ENCODE measurements around the gene RFTN1. TPM values are rescaled to one million over a fixed set of nuclear protein-coding genes. Genes with fewer than 3 reads are reported as not detected.
A peak's percentile ranks its signal among the peaks of the same experiment; 100 is the strongest.

Gene RFTN1
- total RNA-seq, 2 experiments from 2014 or later: 95.9 to 109 TPM

DNA sequence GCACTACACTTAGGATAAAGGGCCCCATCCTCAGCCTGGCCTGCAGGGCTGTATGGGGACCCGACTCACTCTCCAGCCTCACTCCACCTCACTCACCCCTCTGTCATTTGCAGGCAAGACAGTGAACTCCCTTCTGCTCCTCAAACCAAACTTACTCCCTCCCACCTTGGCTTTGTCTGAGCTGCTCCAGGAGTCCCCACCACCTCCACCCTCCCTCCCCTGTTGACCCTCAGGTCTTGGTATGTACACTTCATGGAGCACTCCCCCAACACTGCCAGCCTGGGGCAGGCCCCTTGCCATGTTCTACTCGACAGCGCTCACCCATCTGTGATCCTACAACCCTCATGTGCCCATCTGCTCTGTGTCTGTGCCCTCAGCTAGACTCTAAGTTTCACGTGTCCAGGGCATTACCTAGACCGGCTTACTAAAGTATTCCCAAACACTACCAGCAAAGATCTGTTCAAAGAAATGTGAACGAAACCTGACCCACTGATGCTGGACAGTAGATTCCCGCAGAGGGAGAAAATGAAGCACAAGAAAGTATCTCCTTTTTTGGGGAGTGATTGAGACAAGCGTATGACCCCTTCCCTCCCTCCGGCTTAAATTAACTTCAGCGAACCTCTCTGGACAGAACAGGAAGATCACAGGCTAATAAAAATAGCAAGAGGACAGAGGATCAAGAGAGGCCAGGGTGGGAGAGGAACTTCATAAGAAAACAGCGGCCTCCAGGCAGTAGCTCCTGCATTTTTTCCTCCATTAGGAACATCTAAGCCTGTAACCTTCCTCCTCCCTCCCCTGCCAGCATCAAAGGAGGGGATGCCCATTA is 113.2 kb downstream of the RFTN1 start:
- CTCF ChIA-PET: interaction anchor here (1.2 kb wide), 1 partner anchor 150 kb away, joined by 3 read pairs; no protein-coding TSS in a partner anchor
- H3K4me3 Mint-ChIP-seq: no peak overlapping the region
- H3K9me3 Mint-ChIP-seq: no peaks in the 10 kb centered on the region
- no peak overlapping the region for H3K27ac Mint-ChIP-seq
- H3K4me1 Mint-ChIP-seq (ENCODE audit: low read depth): peaks cover 35% of the 10 kb centered on the region
- DNase-seq: no peak
- intact Hi-C loops (cut with micrococcal nuclease): no loop called here
- peaks cover 43% of the 10 kb centered on the region for H3K36me3 Mint-ChIP-seq (ENCODE audit: low read depth)
- H3K27me3 Mint-ChIP-seq (ENCODE audit: low read depth): no peaks in the 10 kb centered on the region

GRCh38 chr3:16399473-16399872 is 114.0 kb downstream of the RFTN1 start:
- H3K27me3 Mint-ChIP-seq (ENCODE audit: low read depth): no peaks in the 10 kb centered on the region
- H3K9me3 Mint-ChIP-seq: no peaks in the 10 kb centered on the region
- H3K27ac Mint-ChIP-seq: no peak overlapping the region
- CTCF ChIA-PET: no interaction called here
- intact Hi-C loops (cut with micrococcal nuclease): no loop called here
- no peak for DNase-seq
- H3K4me3 Mint-ChIP-seq: no peak overlapping the region
- peaks cover 33% of the 10 kb centered on the region for H3K4me1 Mint-ChIP-seq (ENCODE audit: low read depth)
- peaks cover 43% of the 10 kb centered on the region for H3K36me3 Mint-ChIP-seq (ENCODE audit: low read depth)

DNA sequence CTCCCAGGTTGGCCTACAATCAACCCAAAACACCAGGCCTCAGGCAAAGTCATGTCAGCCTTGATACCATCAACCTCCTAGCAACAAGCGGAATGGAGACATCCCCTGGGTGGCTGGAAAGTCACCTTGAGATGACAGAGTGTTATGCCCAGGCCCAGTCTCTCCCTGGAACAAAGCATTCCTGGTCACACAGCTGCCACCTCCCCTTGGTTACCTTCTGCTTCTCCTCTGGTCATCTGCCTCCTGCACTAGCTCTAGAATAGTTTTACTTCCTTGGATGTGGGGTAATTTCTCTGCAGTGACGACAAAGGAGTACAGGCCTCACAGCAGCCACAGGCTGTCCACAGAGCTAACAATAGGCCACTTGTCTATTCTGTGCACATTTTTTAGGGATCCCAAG is 114.9 kb downstream of the RFTN1 start:
- intact Hi-C loops (cut with micrococcal nuclease): no loop called here
- Mint-ChIP-seq H3K27me3 (ENCODE audit: low read depth) (no peaks in the 10 kb centered on the region), H3K27ac (no peak overlapping the region), H3K36me3 (ENCODE audit: low read depth) (peaks cover 46% of the 10 kb centered on the region), H3K4me3 (no peak overlapping the region), H3K4me1 (ENCODE audit: low read depth) (peaks cover 33% of the 10 kb centered on the region), H3K9me3 (no peaks in the 10 kb centered on the region)
- DNase-seq: no peak
- CTCF ChIA-PET: interaction anchor here (0.5 to 1.0 kb wide), 2 partner anchors 9 to 11 kb away, joined by 3 read pairs; no protein-coding TSS in a partner anchor

GRCh38 chr3:16396202-16396601 is 117.3 kb downstream of the RFTN1 start:
- peaks cover 4% of the 10 kb centered on the region for H3K9me3 Mint-ChIP-seq
- no peak overlapping the region for H3K4me3 Mint-ChIP-seq
- H3K36me3 Mint-ChIP-seq (ENCODE audit: low read depth): peaks cover 46% of the 10 kb centered on the region
- no peaks in the 10 kb centered on the region for H3K27me3 Mint-ChIP-seq (ENCODE audit: low read depth)
- no peak for DNase-seq
- intact Hi-C loops (cut with micrococcal nuclease): no loop called here
- no peak overlapping the region for H3K27ac Mint-ChIP-seq
- CTCF ChIA-PET: no interaction called here
- peaks cover 24% of the 10 kb centered on the region for H3K4me1 Mint-ChIP-seq (ENCODE audit: low read depth)

- H3K4me3 Mint-ChIP-seq: no peak overlapping the region
- H3K27me3 Mint-ChIP-seq (ENCODE audit: low read depth): no peaks in the 10 kb centered on the region
- no peak for DNase-seq
- peaks cover 25% of the 10 kb centered on the region for H3K4me1 Mint-ChIP-seq (ENCODE audit: low read depth)
- peaks cover 4% of the 10 kb centered on the region for H3K9me3 Mint-ChIP-seq
- intact Hi-C loops (cut with micrococcal nuclease): no loop called here
- CTCF ChIA-PET: interaction anchor here (0.7 to 0.9 kb wide), 2 partner anchors 50 to 1018 kb away, joined by 3 read pairs; no protein-coding TSS in a partner anchor
- H3K36me3 Mint-ChIP-seq (ENCODE audit: low read depth): peaks cover 49% of the 10 kb centered on the region
- no peak overlapping the region for H3K27ac Mint-ChIP-seq
These were observed 118.3 kb downstream of the RFTN1 start for GRCh38 chr3:16395212-16395611.

GRCh38 chr3:16394639-16395038 is 118.9 kb downstream of the RFTN1 start:
- peaks cover 20% of the 10 kb centered on the region for H3K4me1 Mint-ChIP-seq (ENCODE audit: low read depth)
- no peaks in the 10 kb centered on the region for H3K27me3 Mint-ChIP-seq (ENCODE audit: low read depth)
- DNase-seq: no peak
- H3K4me3 Mint-ChIP-seq: no peak overlapping the region
- CTCF ChIA-PET: interaction anchor here (0.7 kb wide), 1 partner anchor 1019 kb away, joined by 3 read pairs; no protein-coding TSS in a partner anchor
- H3K9me3 Mint-ChIP-seq: peaks cover 4% of the 10 kb centered on the region
- no peak overlapping the region for H3K27ac Mint-ChIP-seq
- intact Hi-C loops (cut with micrococcal nuclease): no loop called here
- H3K36me3 Mint-ChIP-seq (ENCODE audit: low read depth): peaks cover 48% of the 10 kb centered on the region

- Mint-ChIP-seq H3K4me1 (ENCODE audit: low read depth) (peaks cover 26% of the 10 kb centered on the region), H3K36me3 (ENCODE audit: low read depth) (peaks cover 38% of the 10 kb centered on the region), H3K27me3 (ENCODE audit: low read depth) (no peaks in the 10 kb centered on the region), H3K4me3 (no peak overlapping the region), H3K9me3 (peaks cover 4% of the 10 kb centered on the region), H3K27ac (no peak overlapping the region)
- intact Hi-C loops (cut with micrococcal nuclease): no loop called here
- no peak for DNase-seq
- CTCF ChIA-PET: no interaction called here
These were observed 120.8 kb downstream of the RFTN1 start for GRCh38 chr3:16392717-16393116.

DNA sequence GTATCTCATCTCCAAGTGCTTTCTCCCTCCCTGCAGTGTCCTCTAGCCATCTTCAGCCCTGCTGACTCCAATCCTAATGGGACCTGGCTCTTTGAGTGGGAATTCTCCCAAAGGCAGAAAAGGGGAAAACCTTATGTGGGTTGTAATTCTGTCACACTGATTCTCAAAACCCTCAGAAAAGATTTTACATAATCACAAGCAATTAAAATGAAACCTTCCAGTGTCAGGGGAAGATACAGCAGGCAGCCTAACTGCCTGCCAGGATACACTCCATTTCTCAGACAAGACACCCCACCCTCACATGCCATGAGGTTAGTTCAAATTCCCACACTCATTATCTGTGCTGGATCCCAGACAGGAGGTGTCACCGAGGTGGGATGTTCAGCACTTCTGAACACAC is 121.4 kb downstream of the RFTN1 start:
- DNase-seq: no peak
- intact Hi-C loops (cut with micrococcal nuclease): no loop called here
- Mint-ChIP-seq H3K27me3 (ENCODE audit: low read depth) (no peaks in the 10 kb centered on the region), H3K4me3 (no peak overlapping the region), H3K27ac (no peak overlapping the region), H3K36me3 (ENCODE audit: low read depth) (peaks cover 38% of the 10 kb centered on the region), H3K9me3 (peaks cover 4% of the 10 kb centered on the region), H3K4me1 (ENCODE audit: low read depth) (peaks cover 33% of the 10 kb centered on the region)
- CTCF ChIA-PET: interaction anchor here (0.8 kb wide), 1 partner anchor 13 kb away, joined by 3 read pairs; no protein-coding TSS in a partner anchor

GRCh38 chr3:16390581-16390980 is 122.9 kb downstream of the RFTN1 start:
- Mint-ChIP-seq H3K9me3 (peaks cover 4% of the 10 kb centered on the region), H3K4me3 (no peak overlapping the region), H3K27ac (no peak overlapping the region), H3K27me3 (ENCODE audit: low read depth) (no peaks in the 10 kb centered on the region), H3K4me1 (ENCODE audit: low read depth) (peaks cover 36% of the 10 kb centered on the region), H3K36me3 (ENCODE audit: low read depth) (peaks cover 32% of the 10 kb centered on the region)
- intact Hi-C loops (cut with micrococcal nuclease): no loop called here
- no peak for DNase-seq
- CTCF ChIA-PET: no interaction called here

DNA sequence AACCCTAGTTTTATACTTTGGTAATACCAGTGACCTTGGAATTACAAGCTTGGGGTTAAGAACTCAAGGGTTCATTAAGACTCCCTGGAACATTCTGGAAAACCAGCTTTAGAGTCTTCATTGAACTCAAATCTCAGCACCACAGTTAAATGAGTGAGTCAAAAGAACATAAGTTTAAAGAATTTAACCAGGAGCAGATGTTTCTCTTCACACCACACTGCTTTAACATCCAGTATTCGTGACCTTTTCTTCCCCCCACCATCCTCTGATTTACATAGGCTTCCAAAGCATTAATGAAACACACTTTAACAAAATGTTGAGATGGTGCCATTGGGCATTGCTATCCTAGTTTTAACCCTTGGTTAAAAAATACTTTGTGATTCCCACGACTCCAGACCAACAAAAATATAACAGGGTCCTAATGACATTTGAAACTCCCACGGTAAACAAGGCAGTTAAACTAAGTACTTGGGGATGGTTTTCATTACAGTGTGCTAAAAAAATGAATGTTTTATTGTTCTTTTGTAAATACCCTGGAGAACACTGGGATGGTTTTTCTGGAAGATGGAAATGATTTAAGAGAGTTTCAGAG is 124.6 kb downstream of the RFTN1 start:
- no peak overlapping the region for H3K27ac Mint-ChIP-seq
- peaks cover 26% of the 10 kb centered on the region for H3K36me3 Mint-ChIP-seq (ENCODE audit: low read depth)
- peaks cover 4% of the 10 kb centered on the region for H3K9me3 Mint-ChIP-seq
- no peak for DNase-seq
- H3K27me3 Mint-ChIP-seq (ENCODE audit: low read depth): no peaks in the 10 kb centered on the region
- CTCF ChIA-PET: no interaction called here
- H3K4me1 Mint-ChIP-seq (ENCODE audit: low read depth): peaks cover 38% of the 10 kb centered on the region
- intact Hi-C loops (cut with micrococcal nuclease): no loop called here
- H3K4me3 Mint-ChIP-seq: no peak overlapping the region

GRCh38 chr3:16386561-16386960 is 126.9 kb downstream of the RFTN1 start:
- intact Hi-C loops (cut with micrococcal nuclease): no loop called here

GRCh38 chr3:16385151-16385550 is 128.3 kb downstream of the RFTN1 start:
- Mint-ChIP-seq H3K36me3 (ENCODE audit: low read depth) (peaks cover 31% of the 10 kb centered on the region), H3K9me3 (no peaks in the 10 kb centered on the region), H3K4me1 (ENCODE audit: low read depth) (peaks cover 45% of the 10 kb centered on the region), H3K27ac (no peak overlapping the region), H3K4me3 (no peak overlapping the region), H3K27me3 (ENCODE audit: low read depth) (no peaks in the 10 kb centered on the region)
- CTCF ChIA-PET: no interaction called here
- intact Hi-C loops (cut with micrococcal nuclease): no loop called here
- no peak for DNase-seq

More at GRCh38 chr3:16386561-16386960, 126.9 kb downstream of the RFTN1 start:
- Mint-ChIP-seq H3K36me3 (ENCODE audit: low read depth) (peaks cover 28% of the 10 kb centered on the region), H3K27ac (no peak overlapping the region), H3K9me3 (no peaks in the 10 kb centered on the region), H3K27me3 (ENCODE audit: low read depth) (no peaks in the 10 kb centered on the region), H3K4me3 (no peak overlapping the region), H3K4me1 (ENCODE audit: low read depth) (peaks cover 46% of the 10 kb centered on the region)
- CTCF ChIA-PET: no interaction called here
- peak; percentile 20 for DNase-seq

DNA sequence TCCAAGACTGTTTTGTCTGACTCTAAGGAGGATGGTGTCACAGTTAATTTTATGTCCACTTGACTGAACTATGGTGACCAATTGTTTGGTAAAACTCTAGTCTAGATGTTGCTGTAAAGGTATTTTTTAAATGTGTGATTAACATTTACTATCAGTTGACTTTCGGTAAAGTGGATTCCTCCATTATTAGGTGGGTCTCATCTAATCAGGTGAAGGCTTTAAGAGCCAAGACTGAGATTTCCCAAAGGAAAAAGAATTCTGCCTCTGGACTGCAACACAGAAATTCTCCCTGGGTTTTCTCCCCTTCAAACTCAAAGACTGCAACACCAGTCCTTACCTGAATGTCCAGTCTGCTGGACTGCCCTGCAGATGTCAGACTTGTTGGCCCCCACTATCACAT is 129.6 kb downstream of the RFTN1 start:
- CTCF ChIA-PET: no interaction called here
- Mint-ChIP-seq H3K27ac (no peak overlapping the region), H3K9me3 (no peaks in the 10 kb centered on the region), H3K4me1 (ENCODE audit: low read depth) (peaks cover 51% of the 10 kb centered on the region), H3K27me3 (ENCODE audit: low read depth) (no peaks in the 10 kb centered on the region), H3K36me3 (ENCODE audit: low read depth) (peaks cover 37% of the 10 kb centered on the region), H3K4me3 (no peak overlapping the region)
- intact Hi-C loops (cut with micrococcal nuclease): no loop called here
- DNase-seq: no peak

All from activated naive CD4-positive, alpha-beta T cell treated with anti-CD3 and anti-CD28 coated beads for 36 hours (primary cell).